Natural killer cell (primary cell): Measurements from ENCODE around the gene DENND1A. TPM values are rescaled to one million over a fixed set of nuclear protein-coding genes. Genes with fewer than 3 reads are reported as not detected.

Experiments
- ATAC-seq, 3 donors: fragments of 150-1000 bp in 2 of 3; fragments of 200-7000 bp in 1 of 3; cut with Tn5 transposase; 1 replicate in 1 of 3; 2 replicates in 2 of 3; pipeline ENCODE4 v1.10.0; 2021; ENCODE audit warnings: mild to moderate bottlenecking in 2 of 3, moderate library complexity in 2 of 3
- DNase-seq, 2 donors: peaks; one replicate each; pipeline versions ENCODE4 v3.0.0 to v3.0.0-alpha.2; 2013 to 2021; ENCODE audit warnings: mixed read lengths in 1 of 2
- H3K27ac ChIP-seq: one replicate; pipeline ENCODE4 v1.5.1; 2013; ENCODE audit warnings: mild to moderate bottlenecking, low read length
- H3K27me3 ChIP-seq: one replicate; pipeline ENCODE4 v1.6.1; 2013; ENCODE audit warnings: low read length; ENCODE audit not compliant: control insufficient read depth, insufficient read depth
- H3K36me3 ChIP-seq: one replicate; pipeline ENCODE4 v1.6.1; 2013; ENCODE audit warnings: low read length; ENCODE audit not compliant: control insufficient read depth, insufficient read depth
- H3K4me1 ChIP-seq: one replicate; pipeline ENCODE4 v1.6.1; 2013; ENCODE audit warnings: low read length; ENCODE audit not compliant: control insufficient read depth, insufficient read depth
- H3K4me3 ChIP-seq: one replicate; pipeline ENCODE4 v1.5.1; 2013; ENCODE audit warnings: low read length
- H3K9me3 ChIP-seq: one replicate; pipeline ENCODE4 v1.6.1; 2013; ENCODE audit warnings: low read length; ENCODE audit not compliant: control insufficient read depth, insufficient read depth
- H3K27ac Mint-ChIP-seq, 2 donors: one replicate each; pipeline ENCODE4 v1.8.0; 2022; ENCODE audit warnings: mild to moderate bottlenecking in 2 of 2, mixed read lengths in 2 of 2, moderate library complexity in 1 of 2
- H3K27me3 Mint-ChIP-seq, 2 donors: one replicate each; pipeline ENCODE4 v1.8.0; 2022; ENCODE audit warnings: low read depth in 2 of 2, mixed read lengths in 2 of 2
- H3K36me3 Mint-ChIP-seq: one replicate; pipeline ENCODE4 v1.8.0; 2022; ENCODE audit warnings: mixed read lengths
- H3K4me1 Mint-ChIP-seq, 2 donors: one replicate each; pipeline ENCODE4 v1.8.0; 2022; ENCODE audit warnings: mixed read lengths in 2 of 2
- H3K4me3 Mint-ChIP-seq: one replicate; pipeline ENCODE4 v1.8.0; 2022; ENCODE audit warnings: mild to moderate bottlenecking, moderate library complexity, mixed read lengths
- H3K9me3 Mint-ChIP-seq, 2 donors: one replicate each; pipeline ENCODE4 v1.8.0; 2022; ENCODE audit warnings: mixed read lengths in 2 of 2
- CTCF ChIP-seq: fragments of 200-600 bp; IDR thresholded peaks from one replicate; pipeline ENCODE4 v1.8.0; 2022; ENCODE audit warnings: antibody characterized with exemption
- WGBS: methylation state at CpG from one replicate; pipeline ENCODE4 v1.1.7; 2013; ENCODE audit warnings: missing lambda C conversion rate; ENCODE audit not compliant: insufficient coverage; 5-methylcytosine and 5-hydroxymethylcytosine counted together
- intact Hi-C: fragments of 100-400 bp; cut with micrococcal nuclease; formaldehyde crosslinking; loops from one replicate; pipeline ENCODE4 v1.14.2; 2022
- total RNA-seq, 4 donors: library from RNA; stranded (reverse); fragments of 120-200 nt in 1 of 4; gene quantifications; one replicate each; pipeline versions ENCODE4 v1.2.3 to v1.2.4, GENCODE V29; 2013 to 2022

The DENND1A gene
- total RNA-seq, 3 donors from 2014 or later (not counting 1 experiment from before 2014, with no cell fraction given): 27.8 to 37.6 (median 30.9) TPM

- Histone ChIP-seq H3K9me3 (no peaks in the 10 kb centered on the region), H3K27me3 (no peaks in the 10 kb centered on the region), H3K4me1 (peaks cover 12% of the 10 kb centered on the region), H3K27ac (no peak overlapping the region), H3K4me3 (no peak overlapping the region), H3K36me3 (no peaks in the 10 kb centered on the region)
- Mint-ChIP-seq H3K36me3 (no peaks in the 10 kb centered on the region), H3K9me3 (no peaks in the 10 kb centered on the region), H3K4me3 (no peak overlapping the region), H3K27me3 (peaks cover 0 to 16% of the 10 kb centered on the region in 2 donors), H3K4me1 (peaks cover 0 to 6% of the 10 kb centered on the region in 2 donors), H3K27ac (no peak overlapping the region)
- intact Hi-C loops: loop anchor here (1.0 to 10.0 kb wide), 3 partner anchors 268 to 525 kb away; partner anchors contain the start of gene PDCL
- ATAC-seq (peak; percentile 70 to 93 (median 87)), DNase-seq (peak; percentile 45 to 81)
- 33% methylated on average over 16 of the region's 16 CpGs for WGBS
- peak; percentile 95 for TF ChIP-seq CTCF
These were observed 580.0 kb downstream of the DENND1A start for GRCh38 chr9:123349691-123350480.

GRCh38 chr9:123349033-123349432, 580.9 kb downstream of the DENND1A start:
- Histone ChIP-seq H3K36me3 (no peaks in the 10 kb centered on the region), H3K4me3 (no peak overlapping the region), H3K27ac (no peak overlapping the region), H3K27me3 (no peaks in the 10 kb centered on the region), H3K9me3 (no peaks in the 10 kb centered on the region), H3K4me1 (peaks cover 15% of the 10 kb centered on the region)
- no peak for TF ChIP-seq CTCF
- H3K4me1 Mint-ChIP-seq: peaks cover 0 to 3% of the 10 kb centered on the region in 2 donors
- intact Hi-C loops: no loop called here
- DNase-seq (no peak), ATAC-seq (no peak)
- WGBS: 56% methylated on average over 3 of the region's 3 CpGs
- peaks cover 0 to 16% of the 10 kb centered on the region in 2 donors for H3K27me3 Mint-ChIP-seq
- no peaks in the 10 kb centered on the region for H3K36me3 Mint-ChIP-seq
- H3K27ac Mint-ChIP-seq: no peak overlapping the region
- H3K9me3 Mint-ChIP-seq: no peaks in the 10 kb centered on the region
- H3K4me3 Mint-ChIP-seq: no peak overlapping the region

GRCh38 chr9:123348317-123348992, 581.5 kb downstream of the DENND1A start:
- peaks cover 18% of the 10 kb centered on the region for H3K4me1 ChIP-seq
- H3K9me3 Mint-ChIP-seq: no peaks in the 10 kb centered on the region
- H3K27me3 Mint-ChIP-seq: peaks cover 0 to 16% of the 10 kb centered on the region in 2 donors
- H3K4me3 Mint-ChIP-seq: no peak overlapping the region
- WGBS: 88% methylated on average over 9 of the region's 9 CpGs
- no peaks in the 10 kb centered on the region for H3K9me3 ChIP-seq
- H3K36me3 ChIP-seq: no peaks in the 10 kb centered on the region
- TF ChIP-seq CTCF: no peak
- H3K4me1 Mint-ChIP-seq: no peaks in the 10 kb centered on the region
- ATAC-seq: no peak
- H3K4me3 ChIP-seq: no peak overlapping the region
- H3K27ac Mint-ChIP-seq: no peak overlapping the region
- no peak for DNase-seq
- H3K27me3 ChIP-seq: no peaks in the 10 kb centered on the region
- H3K27ac ChIP-seq: no peak overlapping the region
- H3K36me3 Mint-ChIP-seq: no peaks in the 10 kb centered on the region
- intact Hi-C loops: no loop called here
